Hematopoietic multipotent progenitor cell treated with erythropoietin and hydrocortisone succinate and interleukin-3 and kit ligand, for 15 days (in vitro differentiated cells): Measurements from ENCODE around the gene CRISPLD2.
"Not testable (repeated sequence)": the region's sequence is repeated elsewhere in the genome, so short reads cannot be mapped to it uniquely, and the experiment has no call there.

ENCODE experiments used
- DNase-seq: peaks from one replicate; pipeline ENCODE4 v3.0.0-alpha.2; 2015; ENCODE audit warnings: low spot score

Gene CRISPLD2

DNA sequence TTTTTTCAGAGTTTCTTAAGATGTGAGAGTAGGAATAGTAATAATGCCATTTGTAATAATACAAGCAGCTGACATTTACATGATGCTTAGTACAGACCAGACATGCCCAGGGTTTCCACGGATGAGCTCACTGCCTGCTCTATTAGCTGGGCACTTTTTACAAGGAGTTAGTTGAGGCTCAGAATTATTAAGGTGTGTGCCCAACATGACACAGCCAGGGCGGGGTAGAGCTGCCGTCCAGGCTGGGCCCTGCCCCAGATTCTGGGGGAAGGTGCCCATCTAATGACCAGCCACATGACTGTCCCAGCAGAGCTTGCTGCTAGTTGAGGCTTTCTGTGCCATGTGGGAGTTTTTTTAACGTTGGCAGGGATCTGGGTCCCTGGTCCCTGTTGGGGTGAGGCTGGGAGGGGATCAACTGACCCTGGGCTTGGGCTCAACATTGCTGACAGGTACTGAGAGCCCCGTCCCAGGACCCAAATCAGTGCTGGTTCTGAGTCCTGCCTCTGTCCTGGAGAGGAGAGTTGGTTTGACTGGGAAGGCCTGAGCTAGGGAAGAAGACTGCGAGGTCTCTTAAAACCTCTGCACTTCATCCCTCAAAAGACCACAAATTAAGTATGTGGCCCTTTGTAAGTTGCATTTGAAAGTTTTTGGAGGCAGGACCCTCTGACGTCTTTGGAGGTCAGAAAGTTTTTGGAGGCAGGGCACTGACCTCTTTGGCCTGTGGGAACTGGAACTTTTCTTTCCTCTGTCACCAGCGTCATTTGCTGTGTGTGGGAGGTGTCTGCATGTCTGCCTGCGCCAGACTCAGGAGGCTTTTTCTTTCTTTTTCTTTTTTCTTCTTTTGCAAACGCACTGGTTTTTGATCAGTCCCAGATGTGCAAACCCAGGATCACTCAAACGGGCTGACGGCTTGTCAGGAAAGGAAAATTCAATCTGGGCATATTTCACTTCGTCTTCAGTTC is 2.2 kb downstream of the CRISPLD2 start:
- no peak for DNase-seq

DNA sequence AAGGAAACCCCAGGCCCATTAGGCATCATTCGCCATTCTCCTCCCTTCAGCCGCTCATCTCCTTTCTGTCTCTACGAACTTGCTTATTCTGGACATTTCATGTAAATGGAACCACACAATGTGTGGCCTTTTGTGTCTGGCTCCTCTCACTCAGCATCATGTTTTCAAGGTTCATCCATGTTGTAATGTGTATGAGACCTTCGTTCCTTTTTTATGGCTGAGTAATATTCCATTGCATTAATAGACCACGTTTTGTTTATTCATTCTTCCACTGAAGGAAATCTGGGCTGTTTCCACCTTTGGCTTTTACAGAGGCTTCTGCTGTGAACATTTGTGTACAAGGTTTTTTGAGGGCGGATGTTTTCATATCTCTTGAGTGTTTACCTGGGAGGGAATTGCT is 3.2 kb downstream of the CRISPLD2 start:
- DNase-seq = no peak

DNA sequence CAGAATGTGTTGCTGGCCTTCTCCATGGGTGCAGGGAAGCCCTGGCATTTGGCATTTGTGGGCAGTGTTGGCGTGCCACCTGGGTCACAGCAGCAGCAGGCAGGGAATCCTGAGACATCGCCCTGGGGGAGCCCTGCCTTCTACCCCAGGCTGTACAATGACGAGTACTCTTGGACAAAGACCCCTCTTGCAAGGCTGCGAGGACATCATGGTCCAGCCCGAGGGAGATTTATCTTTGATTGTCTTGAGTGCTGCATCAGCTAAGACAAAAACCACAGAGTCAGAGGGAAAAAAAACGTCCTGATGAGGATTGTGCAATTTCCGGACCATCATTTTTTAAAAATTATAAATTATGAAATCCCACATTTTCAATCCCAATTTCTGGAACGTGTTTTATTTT is 3.7 kb downstream of the CRISPLD2 start:
- DNase-seq = no peak

DNA sequence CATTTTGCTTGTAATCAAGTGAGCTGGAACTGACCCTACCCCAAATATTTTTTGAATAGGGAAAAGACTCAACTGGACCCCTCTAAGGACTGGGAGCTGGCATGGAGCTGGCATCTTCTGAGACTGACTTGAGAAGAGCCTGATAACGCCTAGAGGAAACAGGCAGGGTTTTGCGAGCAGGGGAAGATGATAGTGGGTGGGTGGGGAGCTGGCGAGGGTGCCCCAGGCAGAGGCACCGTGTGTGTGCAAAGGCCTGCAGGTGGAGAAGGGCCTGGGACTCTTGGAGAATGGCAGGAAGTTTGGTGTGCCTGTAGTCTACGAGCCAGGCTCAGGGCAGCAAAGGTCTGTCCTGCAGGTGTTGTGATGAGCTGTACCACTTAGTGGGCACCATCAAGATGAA is 4.1 kb downstream of the CRISPLD2 start:
- no peak for DNase-seq

DNA sequence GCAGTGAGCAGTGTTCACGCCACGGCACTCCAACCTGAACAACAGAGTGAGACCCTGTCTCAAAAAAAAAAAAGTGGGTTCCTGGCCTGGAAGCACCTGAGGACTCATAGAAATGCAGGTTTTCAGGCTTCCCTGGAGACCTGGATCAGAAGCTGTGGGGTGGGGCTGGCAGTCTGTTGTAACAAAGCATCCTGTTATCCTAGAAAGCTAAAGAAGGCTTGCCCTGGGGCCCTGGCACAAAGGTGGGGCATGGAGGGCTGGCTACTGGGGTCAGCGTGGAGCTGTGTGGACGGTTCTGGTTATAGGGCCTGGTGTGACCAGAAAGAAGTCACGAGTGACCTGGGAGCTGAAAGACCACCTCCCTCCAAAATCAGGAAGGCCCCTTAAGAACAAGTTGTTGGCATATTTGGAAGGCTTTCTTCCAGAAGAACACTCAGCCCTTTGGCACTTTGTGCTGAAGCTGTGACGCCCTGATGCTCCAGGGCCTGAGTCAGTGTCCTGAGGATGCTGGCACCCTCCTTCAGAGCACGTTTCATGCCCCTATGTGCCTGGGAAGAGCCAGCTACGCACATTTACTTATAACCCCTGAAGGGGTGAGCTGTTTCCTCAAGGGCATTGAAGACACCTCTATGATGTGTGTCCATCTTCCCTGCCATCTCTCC is 6.2 kb downstream of the CRISPLD2 start:
- no peak for DNase-seq

DNA sequence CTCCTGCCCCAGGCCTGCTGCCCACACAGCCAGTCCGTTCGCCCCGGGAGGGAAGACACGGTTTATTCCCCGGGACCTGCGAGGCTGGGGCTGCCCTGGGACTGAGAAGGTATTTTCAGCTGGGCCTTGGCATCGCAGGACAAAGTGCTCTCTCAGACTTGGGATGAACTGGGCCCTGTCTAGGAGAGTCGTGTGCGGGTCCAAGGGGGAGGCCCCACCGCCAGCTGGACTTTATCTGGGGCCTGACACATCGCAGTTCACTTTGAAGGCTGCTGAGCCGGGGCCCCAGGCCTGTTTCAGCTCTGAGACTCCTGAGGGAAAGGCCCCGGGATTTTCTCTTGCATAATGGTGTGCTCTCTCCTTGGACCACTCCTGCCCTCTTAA is 6.8 kb downstream of the CRISPLD2 start:
- DNase-seq = no peak

DNA sequence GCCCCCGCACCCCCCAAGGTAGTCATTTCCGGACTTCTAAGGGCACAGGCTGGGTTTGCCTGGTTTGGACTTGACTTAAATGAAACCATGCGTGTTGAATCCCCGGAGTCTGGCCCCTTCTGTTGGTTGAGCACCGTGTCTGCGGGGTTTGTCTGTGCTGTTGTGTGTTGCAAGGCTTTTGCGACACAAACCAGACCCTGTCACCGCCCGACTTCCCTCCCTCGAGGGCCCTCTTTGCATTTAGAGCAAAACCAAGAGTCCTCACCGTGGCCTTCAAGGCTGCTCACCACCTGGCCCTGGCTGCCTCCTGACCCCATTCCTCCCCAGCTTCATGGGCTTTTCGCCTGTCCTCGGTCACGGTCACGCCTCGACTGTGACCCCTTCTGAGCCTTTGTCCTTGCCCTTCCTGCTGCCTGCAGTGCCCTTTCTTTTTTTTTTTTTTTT is 7.4 kb downstream of the CRISPLD2 start:
- DNase-seq = no peak

DNA sequence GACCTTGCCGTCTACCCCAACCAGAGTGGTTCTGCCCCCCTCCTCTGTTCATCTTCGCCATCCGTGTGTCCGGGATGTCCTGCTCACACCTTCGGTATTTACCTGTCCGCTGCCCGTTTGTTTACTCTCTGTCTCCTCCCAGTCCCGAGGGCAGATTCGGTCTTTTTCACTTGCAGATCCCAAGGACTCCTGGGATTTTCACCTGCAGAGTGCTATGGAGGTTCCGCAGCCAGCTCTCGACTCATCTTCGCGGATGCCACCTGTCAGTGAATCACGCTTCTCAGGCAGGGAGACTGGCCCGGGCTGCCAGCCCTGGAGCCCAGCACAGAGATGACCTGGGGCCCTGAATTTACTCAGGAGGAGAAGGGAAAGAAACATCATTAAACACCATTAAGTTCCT is 8.1 kb downstream of the CRISPLD2 start:
- no peak for DNase-seq

DNA sequence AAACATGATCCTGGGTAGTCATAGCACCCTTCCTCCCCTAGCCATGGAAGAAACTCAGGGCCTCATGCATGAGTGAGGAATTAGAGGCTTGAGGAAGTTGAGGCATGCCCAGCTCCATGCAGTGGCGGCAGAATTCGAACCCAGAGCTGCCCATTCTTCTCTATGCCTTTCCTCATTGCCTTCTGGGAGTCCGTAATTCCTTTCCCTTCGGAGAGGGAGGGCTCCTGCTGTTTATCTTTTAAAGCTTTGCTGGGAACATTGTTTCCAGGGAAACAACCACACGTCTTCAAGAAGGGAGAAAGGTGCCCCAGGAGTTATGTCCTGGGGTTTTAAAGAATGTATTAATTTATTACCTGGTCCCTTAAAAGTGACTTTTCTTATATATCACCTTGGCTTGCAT is 8.5 kb downstream of the CRISPLD2 start:
- no peak for DNase-seq

DNA sequence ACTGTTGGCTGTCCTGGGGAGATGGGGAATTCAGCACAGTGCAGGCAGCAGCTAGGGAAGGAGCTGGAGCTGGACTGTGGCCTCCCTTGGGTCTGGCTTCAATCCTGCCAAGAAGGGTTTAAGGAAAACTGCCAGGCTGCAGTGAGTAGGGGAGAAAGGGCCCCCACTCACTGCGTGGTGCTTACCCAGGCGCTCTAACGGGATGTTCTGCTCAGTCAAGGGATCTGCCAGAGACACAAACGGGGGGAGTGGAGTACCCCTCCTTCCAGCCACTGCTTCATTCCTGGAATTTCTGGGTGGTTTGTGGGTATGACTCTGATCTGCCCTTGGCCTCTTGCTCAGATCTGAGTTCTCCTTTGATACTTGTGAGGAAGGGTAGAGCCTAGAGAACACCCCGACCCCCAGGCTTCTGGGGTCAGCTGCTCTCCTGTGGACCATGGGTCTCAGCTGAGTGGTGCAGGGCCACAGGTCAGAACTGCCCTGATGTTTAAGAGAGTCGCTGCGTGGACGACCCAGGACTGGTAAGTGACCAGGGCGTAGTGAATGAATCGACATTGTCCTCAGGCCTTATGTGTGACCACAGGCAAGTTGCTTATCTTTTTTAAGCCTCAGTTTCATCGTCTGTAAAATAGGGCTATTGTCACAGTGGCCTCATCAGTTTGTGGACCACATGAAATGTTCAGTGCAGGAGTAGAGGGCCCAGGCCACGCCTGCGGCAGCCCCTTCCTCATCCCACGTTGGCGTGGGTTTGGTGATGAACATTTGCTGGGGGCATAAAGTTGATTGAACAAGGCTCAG is 9.6 kb downstream of the CRISPLD2 start:
- DNase-seq = no peak

DNA sequence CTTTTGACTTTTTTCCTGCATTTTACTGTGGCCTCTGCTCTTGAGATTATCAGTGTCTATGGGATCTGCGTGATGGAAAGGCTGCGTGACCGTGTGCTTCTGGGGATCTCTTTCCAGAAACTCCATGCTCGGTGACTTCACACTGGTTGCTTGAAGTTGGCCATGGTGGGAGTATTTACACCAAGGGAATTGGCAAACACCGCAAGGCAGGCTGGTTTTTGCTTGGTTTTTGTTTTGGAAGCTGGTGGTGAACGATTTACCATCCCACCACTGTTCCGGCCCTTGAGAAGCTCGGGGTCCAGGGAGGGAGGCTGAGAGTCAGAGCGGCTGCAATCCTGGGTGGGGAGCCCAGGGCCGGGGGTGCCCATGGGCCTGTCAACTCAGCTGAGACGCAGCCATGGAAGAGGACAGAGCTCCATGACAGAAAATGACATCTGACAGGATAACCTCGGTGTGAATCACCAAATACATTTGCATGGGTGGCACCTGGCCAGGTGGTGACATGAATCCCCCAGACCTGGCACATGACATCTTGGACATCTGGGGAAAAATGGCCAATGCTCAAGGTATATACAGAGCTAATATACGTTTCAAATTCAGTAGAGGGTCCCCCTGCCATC is 11.1 kb downstream of the CRISPLD2 start:
- DNase-seq = no peak

DNA sequence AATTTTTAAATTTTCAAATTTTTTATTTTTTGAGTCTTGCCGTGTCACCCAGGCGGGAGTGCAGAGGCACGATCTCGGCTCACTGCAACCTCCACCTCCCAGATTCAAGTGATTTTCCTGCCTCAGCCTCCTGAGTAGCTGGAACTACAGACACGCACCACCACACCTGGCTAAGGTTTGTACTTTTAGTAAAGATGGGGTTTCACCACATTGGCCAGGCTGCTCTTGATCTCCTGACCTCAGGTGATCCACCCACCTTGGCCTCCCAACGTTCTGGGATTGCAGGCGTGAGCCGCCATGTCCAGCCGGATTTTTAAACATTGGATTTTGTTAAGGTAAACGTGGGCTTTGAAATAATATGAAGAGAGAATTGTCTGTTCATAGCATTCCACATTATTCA is 11.9 kb downstream of the CRISPLD2 start:
- not testable (repeated sequence) for DNase-seq

DNA sequence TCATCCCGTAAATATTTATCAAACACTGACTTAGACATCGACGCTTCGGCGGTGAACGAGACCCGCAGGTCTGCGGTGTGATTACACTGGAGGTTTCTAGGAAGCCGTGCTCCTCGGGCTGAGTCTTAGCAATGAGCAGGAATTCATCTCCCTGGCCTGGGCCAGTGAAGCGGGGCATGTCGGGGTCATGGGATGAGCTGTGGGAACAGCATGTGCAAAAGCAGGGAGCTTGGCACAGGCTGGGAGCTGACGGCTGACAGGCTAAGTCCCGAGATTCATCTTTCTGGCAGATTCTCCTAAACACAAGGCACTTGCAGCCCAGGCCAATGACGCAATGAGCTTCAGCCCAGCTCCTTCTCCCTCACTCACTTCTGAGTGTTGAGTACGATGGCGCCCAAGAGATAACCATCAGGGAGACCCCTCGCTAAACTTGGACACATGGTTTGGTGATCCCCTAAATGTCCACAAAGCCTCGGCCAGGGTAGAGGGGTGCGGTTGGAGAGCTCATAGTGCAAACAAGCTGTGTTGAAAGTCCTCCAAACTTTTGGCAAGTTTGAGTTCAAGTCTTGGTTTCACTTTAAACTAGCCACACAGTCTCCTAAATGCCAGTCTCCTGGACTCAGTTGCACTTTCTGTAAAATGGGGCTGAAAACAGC is 12.8 kb downstream of the CRISPLD2 start:
- DNase-seq = no peak

DNA sequence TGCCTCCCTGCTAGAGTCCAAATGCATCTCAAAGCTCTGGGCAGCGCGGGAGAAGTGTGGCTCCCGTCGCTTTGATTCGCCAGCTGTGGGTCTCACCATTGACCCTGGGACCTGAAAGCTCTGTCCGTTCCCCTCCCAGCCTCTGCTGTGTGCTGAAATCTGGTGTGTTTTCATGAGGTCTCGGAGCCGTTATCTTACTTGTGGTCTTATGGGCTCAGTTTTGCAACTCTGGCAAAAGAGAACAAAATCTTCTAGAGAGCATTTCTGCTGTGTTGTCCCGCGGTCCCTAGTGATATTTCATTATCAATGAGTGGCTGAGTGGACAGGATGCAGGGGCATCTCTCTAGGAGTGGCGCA is 13.3 kb downstream of the CRISPLD2 start:
- DNase-seq = no peak

DNA sequence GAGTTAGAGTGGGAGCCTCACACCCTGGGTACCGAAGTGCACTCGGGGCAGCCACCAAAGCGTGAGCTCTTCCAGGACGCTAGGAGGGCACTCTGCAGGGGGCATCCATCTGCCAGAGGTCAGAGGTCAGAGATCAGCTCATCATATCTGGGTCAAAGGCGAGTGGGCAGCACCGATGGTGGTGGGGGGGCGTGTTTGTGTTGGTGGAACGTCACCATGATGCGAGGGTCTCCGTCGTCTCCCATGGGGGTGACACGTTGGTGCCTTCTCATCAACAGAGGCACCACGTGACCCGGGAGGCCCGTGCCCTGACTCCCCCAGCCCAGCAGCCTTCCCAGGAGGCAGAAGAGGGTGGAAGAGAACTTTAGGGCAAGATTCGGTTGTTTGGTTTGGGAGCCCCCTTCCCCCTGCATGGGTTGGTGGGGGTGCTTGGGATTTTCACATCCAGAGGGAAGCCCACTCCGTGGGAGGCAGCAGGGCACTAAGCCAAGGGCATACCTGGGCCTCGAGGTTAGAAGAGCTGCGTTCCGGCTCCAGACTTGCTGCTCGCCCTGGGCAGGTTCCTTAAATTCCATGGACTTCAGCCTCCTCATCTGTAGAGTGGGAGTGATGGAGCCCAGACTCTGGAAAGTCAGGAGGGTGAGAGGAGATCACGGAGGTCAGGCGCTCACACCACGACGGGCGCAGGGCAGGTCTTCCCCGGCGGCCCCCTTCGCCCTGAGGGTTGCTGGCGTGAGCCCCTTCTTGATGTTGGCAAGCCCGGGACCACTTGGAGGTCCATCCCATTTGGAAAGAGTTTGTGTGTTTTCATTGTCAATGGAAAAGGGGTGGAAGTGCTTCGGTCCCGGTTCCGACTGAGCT is 14.0 kb downstream of the CRISPLD2 start:
- no peak for DNase-seq

DNA sequence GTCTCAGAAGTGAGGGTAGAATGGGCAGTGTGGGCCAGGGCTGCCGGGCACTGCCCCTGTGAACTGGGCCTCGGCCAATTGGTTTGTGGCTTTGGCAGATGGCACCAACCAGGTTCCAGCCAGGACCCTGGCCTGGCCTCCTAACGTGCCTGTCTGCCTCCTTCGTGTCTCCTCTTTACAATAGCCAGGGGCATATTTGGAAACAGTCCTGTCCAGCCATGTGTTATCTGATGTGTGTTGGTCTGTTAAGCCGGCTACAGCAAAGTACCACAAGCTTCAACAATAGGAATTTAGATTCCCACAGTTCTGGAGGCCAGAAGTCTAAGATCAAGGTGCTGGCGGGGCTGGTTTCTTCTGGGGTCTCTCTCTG is 14.6 kb downstream of the CRISPLD2 start:
- no peak for DNase-seq

DNA sequence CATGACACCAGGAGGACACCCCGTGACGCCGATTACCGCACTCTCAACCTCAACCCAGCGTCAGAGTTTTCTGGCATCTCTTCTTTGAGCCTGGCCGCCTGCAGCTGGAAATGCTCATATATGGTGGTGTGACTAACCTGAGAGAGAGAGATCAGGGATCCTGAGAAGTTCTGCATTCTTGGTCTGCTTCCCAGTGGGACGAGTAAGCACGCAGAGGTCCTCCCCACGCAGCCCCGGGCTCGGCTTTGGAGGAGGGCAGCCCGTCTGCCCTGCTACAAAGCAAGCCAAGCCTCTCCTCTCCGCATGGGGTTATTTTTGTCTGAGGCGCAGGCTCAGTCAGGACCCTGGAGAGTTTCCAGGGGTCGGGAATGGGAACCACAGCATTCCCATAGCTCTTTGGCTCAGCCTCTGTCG is 16.5 kb downstream of the CRISPLD2 start:
- no peak for DNase-seq

DNA sequence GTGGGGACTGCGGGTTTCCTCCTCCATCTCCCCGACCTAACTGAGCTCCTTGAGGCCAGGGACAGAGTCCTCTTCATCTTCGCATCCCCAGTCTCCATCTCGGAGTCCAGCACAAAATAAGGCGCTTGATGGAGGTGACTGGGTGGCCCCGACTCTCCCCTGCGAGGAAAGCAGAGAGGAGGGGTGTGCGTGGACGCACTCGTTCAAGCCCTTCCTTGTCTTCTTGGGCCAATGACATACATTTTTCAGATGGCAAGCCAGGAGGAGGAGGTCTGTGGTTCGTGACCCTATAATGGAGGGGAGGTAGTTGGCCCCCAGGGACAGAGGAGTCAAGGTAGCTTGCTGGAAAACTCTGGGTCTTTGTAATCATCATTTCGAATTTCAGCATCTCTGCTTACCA is 17.2 kb downstream of the CRISPLD2 start:
- no peak for DNase-seq

DNA sequence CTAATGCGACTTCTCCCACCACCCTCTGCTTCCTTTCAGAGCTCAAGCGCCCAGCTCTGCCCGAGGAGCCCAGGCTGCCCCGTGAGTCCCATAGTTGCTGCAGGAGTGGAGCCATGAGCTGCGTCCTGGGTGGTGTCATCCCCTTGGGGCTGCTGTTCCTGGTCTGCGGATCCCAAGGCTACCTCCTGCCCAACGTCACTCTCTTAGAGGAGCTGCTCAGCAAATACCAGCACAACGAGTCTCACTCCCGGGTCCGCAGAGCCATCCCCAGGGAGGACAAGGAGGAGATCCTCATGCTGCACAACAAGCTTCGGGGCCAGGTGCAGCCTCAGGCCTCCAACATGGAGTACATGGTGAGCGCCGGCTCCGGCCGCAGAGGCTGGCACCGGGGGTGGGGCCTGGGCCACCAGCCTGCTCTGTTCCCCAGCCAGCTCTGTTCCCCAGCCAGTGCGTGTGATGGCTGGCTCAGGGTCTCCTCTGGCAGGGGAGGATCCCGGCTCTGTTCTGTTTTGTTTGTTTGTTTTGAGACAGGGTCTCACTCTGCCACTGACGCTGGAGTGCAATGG is 18.7 kb downstream of the CRISPLD2 start:
- DNase-seq = no peak

DNA sequence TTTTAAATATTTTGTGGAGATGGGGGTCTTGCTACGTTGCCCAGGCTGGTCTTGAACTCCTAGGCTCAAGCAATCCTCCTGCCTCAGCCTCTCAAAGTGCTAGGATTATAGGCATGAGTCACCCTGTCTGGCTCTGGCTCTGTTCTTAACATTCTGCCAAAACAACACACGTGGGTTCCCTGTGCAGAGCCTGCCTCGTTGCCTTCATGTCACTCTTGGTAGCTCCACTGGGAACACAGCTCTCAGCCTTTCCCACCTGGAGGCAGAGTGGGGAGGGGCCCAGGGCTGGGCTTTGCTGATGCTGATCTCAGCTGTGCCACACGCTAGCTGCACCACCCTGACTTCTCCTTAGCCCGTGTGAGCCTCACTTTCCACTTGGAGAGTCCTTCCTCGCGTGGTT is 19.3 kb downstream of the CRISPLD2 start:
- no peak for DNase-seq
